Endodermal cell (in vitro differentiated cells): Measurements from ENCODE around the gene ARID1A. TPM values are rescaled to one million over a fixed set of nuclear protein-coding genes. Genes with fewer than 3 reads are reported as not detected.

ENCODE experiments used
- DNase-seq: peaks from one replicate; pipeline ENCODE4 v3.0.0-alpha.2; 2017
- H3K27ac ChIP-seq: 2 replicates; pipeline ENCODE4 v1.5.1; 2013; ENCODE audit warnings: mild to moderate bottlenecking, low read depth, low read length, moderate library complexity
- H3K27me3 ChIP-seq: 2 replicates; pipeline ENCODE4 v1.6.1; 2013; ENCODE audit warnings: mild to moderate bottlenecking, low read length, moderate library complexity; ENCODE audit not compliant: insufficient read depth, control insufficient read depth, poor library complexity, severe bottlenecking
- H3K36me3 ChIP-seq: 2 replicates; pipeline ENCODE4 v1.7.0; 2013; ENCODE audit warnings: mild to moderate bottlenecking, low read length, moderate library complexity; ENCODE audit not compliant: control insufficient read depth, insufficient read depth
- H3K4me1 ChIP-seq: one replicate; pipeline ENCODE4 v1.7.0; 2013; ENCODE audit warnings: low read length; ENCODE audit not compliant: control insufficient read depth, insufficient read depth
- H3K4me3 ChIP-seq: 2 replicates; pipeline ENCODE4 v1.5.1; 2013; ENCODE audit warnings: mild to moderate bottlenecking, low read length, moderate library complexity
- H3K9ac ChIP-seq: 2 replicates; pipeline ENCODE4 v1.6.1; 2013; ENCODE audit warnings: mild to moderate bottlenecking, low read length, moderate library complexity; ENCODE audit not compliant: poor library complexity, severe bottlenecking; ENCODE audit errors: extremely low read depth
- H3K9me3 ChIP-seq: 2 replicates; pipeline ENCODE4 v1.6.1; 2013; ENCODE audit warnings: mild to moderate bottlenecking, low read length, moderate library complexity; ENCODE audit not compliant: control insufficient read depth
- H3K27ac Mint-ChIP-seq: 2 replicates; pipeline ENCODE4 v1.8.0; 2020; ENCODE audit warnings: mixed read lengths
- H3K27me3 Mint-ChIP-seq: 2 replicates; pipeline ENCODE4 v1.8.0; 2021; ENCODE audit warnings: mild to moderate bottlenecking, mixed read lengths; ENCODE audit not compliant: insufficient read depth
- H3K36me3 Mint-ChIP-seq: 2 replicates; pipeline ENCODE4 v1.8.0; 2020; ENCODE audit warnings: low read depth, mixed read lengths
- H3K4me1 Mint-ChIP-seq: 2 replicates; pipeline ENCODE4 v1.8.0; 2020; ENCODE audit warnings: mixed read lengths
- H3K4me3 Mint-ChIP-seq: 2 replicates; pipeline ENCODE4 v1.8.0; 2020; ENCODE audit warnings: mild to moderate bottlenecking, moderate library complexity, mixed read lengths
- H3K9me3 Mint-ChIP-seq: 2 replicates; pipeline ENCODE4 v1.8.0; 2020; ENCODE audit warnings: mild to moderate bottlenecking, mixed read lengths
- WGBS, 2 experiments: methylation state at CpG; one replicate each; pipeline versions ENCODE4 v1.1.5 to v1.1.7; 2013; ENCODE audit warnings: missing lambda C conversion rate in 2 of 2, mixed read lengths in 1 of 2; ENCODE audit not compliant: insufficient coverage in 1 of 2, insufficient read length in 1 of 2; 5-methylcytosine and 5-hydroxymethylcytosine counted together
- total RNA-seq, 2 donors: library from RNA; stranded (reverse); fragmentation: NEBNext Ultra II Directional in 1 of 2; extraction: Animal tissue kit (Norgen Biotek cat#: 25700) in 1 of 2; gene quantifications; 2 replicates in 1 of 2; 3 replicates in 1 of 2; pipeline ENCODE4 v1.2.1, GENCODE V29; 2021
- TF ChIP-seq, protein P1 (sequence below): fragments of 200-600 bp; sonication (generic); conservative IDR thresholded peaks from 2 replicates; pipeline ENCODE4 v1.5.0; 2021; ENCODE audit warnings: antibody characterized with exemption, mild to moderate bottlenecking

The ARID1A gene
- total RNA-seq, 2 donors from 2014 or later: 118 to 128 TPM

DNA sequence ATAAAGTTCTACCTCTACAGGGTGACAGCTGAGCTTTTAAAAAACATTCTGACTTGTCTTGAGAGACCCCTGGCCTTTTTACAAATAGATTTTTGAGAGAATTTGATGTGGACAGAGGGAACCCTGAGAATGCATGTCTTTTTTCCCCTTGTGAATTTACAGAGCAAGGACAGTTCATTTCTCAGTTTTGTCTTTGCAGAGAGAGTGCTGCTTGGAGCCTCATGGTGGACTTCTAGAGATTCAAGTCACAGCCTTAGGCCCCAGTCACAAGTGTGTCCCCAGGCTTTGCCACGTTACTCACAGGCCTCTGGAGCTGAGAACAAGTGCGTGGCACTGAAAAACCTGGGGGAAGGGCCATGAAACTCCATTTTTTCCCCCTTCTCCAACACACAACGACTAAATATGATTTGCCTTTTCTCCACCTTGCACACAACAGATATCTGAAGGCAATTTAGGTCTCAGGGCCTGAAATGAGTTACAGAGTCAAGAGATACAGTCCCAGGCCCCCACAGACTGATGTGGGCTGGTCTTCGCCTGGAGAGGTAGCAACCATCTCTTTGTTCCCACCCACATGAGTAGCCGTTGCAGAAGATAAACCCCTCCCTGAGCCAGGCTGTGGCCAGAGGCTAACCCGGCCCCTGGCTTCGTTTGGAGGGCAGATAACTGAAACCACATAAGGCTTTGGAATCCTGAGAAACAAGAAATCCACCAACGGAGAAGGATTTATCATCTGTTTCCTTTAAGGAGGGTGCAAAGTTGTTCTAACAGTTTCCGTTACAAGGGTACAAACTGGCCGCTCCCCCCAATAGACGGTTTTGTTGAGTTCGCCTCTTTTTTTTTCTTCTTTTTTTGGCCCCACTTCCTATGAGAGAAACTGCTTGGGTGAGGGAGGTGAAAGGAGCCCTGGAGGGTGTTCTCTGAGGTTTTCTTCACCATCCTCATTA, 90.9 kb downstream of the ARID1A start:
- TF ChIP-seq, protein P1, sequence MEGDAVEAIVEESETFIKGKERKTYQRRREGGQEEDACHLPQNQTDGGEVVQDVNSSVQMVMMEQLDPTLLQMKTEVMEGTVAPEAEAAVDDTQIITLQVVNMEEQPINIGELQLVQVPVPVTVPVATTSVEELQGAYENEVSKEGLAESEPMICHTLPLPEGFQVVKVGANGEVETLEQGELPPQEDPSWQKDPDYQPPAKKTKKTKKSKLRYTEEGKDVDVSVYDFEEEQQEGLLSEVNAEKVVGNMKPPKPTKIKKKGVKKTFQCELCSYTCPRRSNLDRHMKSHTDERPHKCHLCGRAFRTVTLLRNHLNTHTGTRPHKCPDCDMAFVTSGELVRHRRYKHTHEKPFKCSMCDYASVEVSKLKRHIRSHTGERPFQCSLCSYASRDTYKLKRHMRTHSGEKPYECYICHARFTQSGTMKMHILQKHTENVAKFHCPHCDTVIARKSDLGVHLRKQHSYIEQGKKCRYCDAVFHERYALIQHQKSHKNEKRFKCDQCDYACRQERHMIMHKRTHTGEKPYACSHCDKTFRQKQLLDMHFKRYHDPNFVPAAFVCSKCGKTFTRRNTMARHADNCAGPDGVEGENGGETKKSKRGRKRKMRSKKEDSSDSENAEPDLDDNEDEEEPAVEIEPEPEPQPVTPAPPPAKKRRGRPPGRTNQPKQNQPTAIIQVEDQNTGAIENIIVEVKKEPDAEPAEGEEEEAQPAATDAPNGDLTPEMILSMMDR: no peak
- peaks cover 19% of the 10 kb centered on the region for H3K36me3 ChIP-seq
- Mint-ChIP-seq H3K36me3 (peaks cover 9% of the 10 kb centered on the region), H3K4me1 (peaks cover 71% of the 10 kb centered on the region), H3K27ac (peak overlapping the region; percentile 98), H3K4me3 (peak overlapping the region; percentile 79), H3K27me3 (no peaks in the 10 kb centered on the region), H3K9me3 (no peaks in the 10 kb centered on the region)
- H3K9me3 ChIP-seq: no peaks in the 10 kb centered on the region
- peaks cover 36% of the 10 kb centered on the region for H3K4me1 ChIP-seq
- no peaks in the 10 kb centered on the region for H3K27me3 ChIP-seq
- peak overlapping the region; percentile 63 for H3K9ac ChIP-seq
- DNase-seq: peak; percentile 85
- 31 to 34% methylated on average over 5 to 12 of the region's 12 CpGs for WGBS, 2 experiments
- H3K27ac ChIP-seq: peak overlapping the region; percentile 88
- H3K4me3 ChIP-seq: peak overlapping the region; percentile 88

DNA sequence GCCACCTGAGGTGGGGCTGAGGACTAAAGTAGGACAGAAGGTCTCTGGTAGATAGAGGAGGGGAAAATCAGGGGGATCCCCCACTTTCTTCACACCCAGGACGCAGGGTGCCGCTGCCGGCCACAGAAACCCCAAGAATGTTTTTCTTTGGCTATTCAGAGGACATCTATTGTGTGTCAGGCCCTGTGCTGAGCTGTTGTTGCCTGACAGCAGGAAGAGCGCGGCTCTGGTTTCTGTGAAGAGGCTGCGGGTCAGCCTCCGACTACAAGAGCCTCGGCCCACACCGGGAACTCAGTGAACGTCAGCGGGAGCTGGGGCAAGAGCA, 91.5 kb downstream of the ARID1A start:
- Mint-ChIP-seq H3K9me3 (no peaks in the 10 kb centered on the region), H3K4me1 (peaks cover 71% of the 10 kb centered on the region), H3K36me3 (peaks cover 4% of the 10 kb centered on the region), H3K27me3 (no peaks in the 10 kb centered on the region), H3K4me3 (peak overlapping the region; percentile 79), H3K27ac (peak overlapping the region; percentile 98)
- Histone ChIP-seq H3K9me3 (no peaks in the 10 kb centered on the region), H3K27me3 (no peaks in the 10 kb centered on the region), H3K4me3 (peak overlapping the region; percentile 88), H3K36me3 (peaks cover 14% of the 10 kb centered on the region), H3K27ac (peak overlapping the region; percentile 88), H3K4me1 (peaks cover 39% of the 10 kb centered on the region), H3K9ac (peak overlapping the region; percentile 63)
- TF ChIP-seq, protein P1: no peak
- no peak for DNase-seq
- WGBS, 2 experiments: 11 to 20% methylated on average over 1 to 11 of the region's 11 CpGs

DNA sequence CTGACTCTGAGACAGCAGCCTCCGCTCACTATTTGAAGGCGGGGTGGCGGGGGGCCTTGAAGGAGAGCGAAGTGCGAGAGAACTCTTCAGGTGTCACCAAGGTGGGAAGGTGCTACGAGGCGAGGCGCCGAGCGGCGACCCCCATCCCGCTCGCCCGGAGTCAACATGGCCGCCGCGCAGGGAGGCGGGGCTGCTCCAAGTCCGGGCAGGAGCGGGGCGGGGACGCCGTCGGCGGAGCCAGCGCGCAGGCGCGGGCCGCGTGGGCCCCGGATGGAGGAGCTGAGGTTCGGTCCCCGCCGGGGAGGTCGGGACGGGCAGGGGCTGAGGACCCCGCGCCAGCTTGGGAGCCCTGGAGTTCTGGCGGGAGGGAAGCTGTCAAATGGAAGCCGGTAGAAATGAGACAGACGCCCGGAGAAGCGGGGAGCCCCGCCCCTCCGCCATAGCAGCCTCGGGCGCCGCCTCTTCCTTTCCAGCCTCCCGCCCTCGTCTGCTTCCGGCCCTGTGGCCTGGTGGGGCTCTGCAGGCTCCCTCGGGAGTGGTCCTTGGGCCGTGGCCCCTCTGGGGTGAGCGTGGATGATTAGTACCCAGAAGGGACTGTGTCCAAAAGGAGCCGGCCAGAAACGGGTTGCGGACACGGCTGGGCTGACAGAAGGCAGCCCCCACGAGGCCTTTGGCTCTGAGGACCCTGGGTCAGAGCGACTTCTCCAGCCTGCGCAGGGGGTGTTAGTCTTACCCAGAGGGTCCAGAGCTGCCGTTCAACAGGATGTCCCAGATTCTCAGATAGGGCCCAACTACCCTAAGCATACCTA, 92.1 kb downstream of the ARID1A start, which contains the start of gene PIGV:
TSS of gene PIGV (plus strand) at position 245 of the 809 bp plus-strand sequence. CDS start 2,866 bp downstream, outside the sequence.
- H3K27ac Mint-ChIP-seq: peak within 1 kb of the TSS; percentile 98
- peak; percentile 96 for DNase-seq
- H3K9me3 Mint-ChIP-seq: no peaks in the 10 kb centered on the region
- Histone ChIP-seq H3K9ac (peak within 1 kb of the TSS; percentile 63), H3K4me1 (peaks cover 39% of the 10 kb centered on the region), H3K27ac (peak within 1 kb of the TSS; percentile 88), H3K4me3 (peak within 1 kb of the TSS; percentile 88), H3K9me3 (no peaks in the 10 kb centered on the region), H3K36me3 (peaks cover 8% of the 10 kb centered on the region), H3K27me3 (no peaks in the 10 kb centered on the region)
- 0 to 1% methylated on average over 34 to 63 of the region's 63 CpGs for WGBS, 2 experiments
- TF ChIP-seq, protein P1: no peak
- H3K4me3 Mint-ChIP-seq: peak within 1 kb of the TSS; percentile 79
- H3K36me3 Mint-ChIP-seq: no peaks in the 10 kb centered on the region
- H3K4me1 Mint-ChIP-seq: peaks cover 70% of the 10 kb centered on the region
- H3K27me3 Mint-ChIP-seq: no peaks in the 10 kb centered on the region
